T-helper 1 cell treated with Interleukin-12 subunit alpha and Interleukin-12 subunit beta and Interleukin-4 antibody, amounts not matched to agents 30 μg/mL and 1 μg/mL, for 36 hours (primary cell): ENCODE measurements around the gene KRTAP15-1.

Experiments used
- H3K27ac Mint-ChIP-seq: one replicate; pipeline ENCODE4 v1.8.0; 2021; ENCODE audit warnings: mild to moderate bottlenecking, mixed read lengths
- H3K27me3 Mint-ChIP-seq: one replicate; pipeline ENCODE4 v1.8.0; 2021; ENCODE audit warnings: low read depth, mixed read lengths
- H3K36me3 Mint-ChIP-seq: one replicate; pipeline ENCODE4 v1.8.0; 2021; ENCODE audit warnings: low read depth, mixed read lengths
- H3K4me1 Mint-ChIP-seq: one replicate; pipeline ENCODE4 v1.8.0; 2021; ENCODE audit warnings: low read depth, mixed read lengths
- H3K4me3 Mint-ChIP-seq: one replicate; pipeline ENCODE4 v1.8.0; 2021; ENCODE audit warnings: mild to moderate bottlenecking, moderate library complexity, mixed read lengths
- H3K9me3 Mint-ChIP-seq: one replicate; pipeline ENCODE4 v1.8.0; 2021; ENCODE audit warnings: mixed read lengths

KRTAP15-1 gene

DNA sequence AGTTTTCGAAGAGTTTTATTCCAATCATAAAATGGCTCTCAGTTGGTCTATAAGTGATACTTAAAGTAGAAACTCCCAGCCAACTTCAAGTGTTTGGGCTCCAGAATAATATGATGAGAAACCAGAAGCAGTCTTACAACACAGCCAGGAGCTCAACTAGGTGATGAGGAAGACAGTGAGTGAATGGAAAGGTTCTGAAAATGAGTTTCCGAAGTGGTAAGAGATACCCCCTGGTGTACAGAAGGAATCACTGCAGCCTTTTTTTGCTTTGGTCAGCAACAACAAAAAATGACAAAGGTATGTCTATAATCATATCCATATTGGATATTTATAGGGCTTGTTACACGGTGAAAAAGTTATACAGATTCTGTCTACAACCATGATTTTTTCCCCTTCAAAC is 23.6 kb downstream of the KRTAP15-1 start:
- H3K4me3 Mint-ChIP-seq: no peak overlapping the region
- H3K36me3 Mint-ChIP-seq: no peaks in the 10 kb centered on the region
- no peaks in the 10 kb centered on the region for H3K9me3 Mint-ChIP-seq
- H3K27ac Mint-ChIP-seq: no peak overlapping the region
- H3K4me1 Mint-ChIP-seq: no peaks in the 10 kb centered on the region
- no peaks in the 10 kb centered on the region for H3K27me3 Mint-ChIP-seq

DNA sequence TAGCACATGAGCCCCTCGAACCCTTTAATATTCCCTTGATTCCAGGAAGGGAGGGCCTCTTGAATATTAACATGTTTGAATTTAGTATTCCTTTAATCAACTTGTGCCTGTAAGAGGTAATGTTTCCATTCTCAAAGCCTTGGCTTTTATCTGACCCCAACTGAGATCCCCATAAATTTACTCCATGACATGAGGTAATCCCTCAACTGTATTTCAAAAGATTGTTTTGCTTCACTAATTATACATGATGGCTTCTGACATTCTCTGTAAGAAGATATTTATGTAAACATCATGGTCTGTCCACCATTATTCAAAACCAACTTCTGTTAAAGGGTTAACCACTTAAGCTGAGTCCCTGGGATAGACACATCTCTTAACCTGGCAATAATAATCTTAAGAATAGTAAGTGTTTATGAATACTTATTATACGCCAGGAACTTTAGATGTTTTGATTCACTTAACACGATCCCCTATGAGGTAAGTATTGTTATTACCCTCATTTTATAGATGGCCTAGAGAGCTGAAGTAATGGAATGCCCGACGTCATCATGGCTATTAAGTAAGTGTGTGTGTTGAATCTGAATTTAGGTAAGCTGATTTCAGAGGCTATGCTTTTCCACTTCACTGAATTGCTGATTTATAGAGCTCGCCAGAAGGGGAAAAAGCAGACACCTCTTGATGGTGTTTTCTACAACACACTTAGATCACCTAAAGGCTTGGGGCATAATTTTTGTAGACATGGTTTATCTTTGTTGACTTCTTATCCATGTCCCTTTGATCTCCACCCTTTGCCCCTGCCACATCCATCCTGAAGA is 29.0 kb downstream of the KRTAP15-1 start:
- H3K27ac Mint-ChIP-seq: no peak overlapping the region
- H3K4me3 Mint-ChIP-seq: no peak overlapping the region
- H3K36me3 Mint-ChIP-seq: no peaks in the 10 kb centered on the region
- H3K27me3 Mint-ChIP-seq: no peaks in the 10 kb centered on the region
- H3K4me1 Mint-ChIP-seq: no peaks in the 10 kb centered on the region
- H3K9me3 Mint-ChIP-seq: no peaks in the 10 kb centered on the region

GRCh38 chr21:30478004-30478403 is 37.9 kb downstream of the KRTAP15-1 start:
- Mint-ChIP-seq H3K4me3 (no peak overlapping the region), H3K27ac (no peak overlapping the region), H3K4me1 (no peaks in the 10 kb centered on the region)

GRCh38 chr21:30479259-30479658 is 39.2 kb downstream of the KRTAP15-1 start:
- Mint-ChIP-seq H3K4me3 (no peak overlapping the region), H3K4me1 (no peaks in the 10 kb centered on the region), H3K27me3 (no peaks in the 10 kb centered on the region), H3K27ac (no peak overlapping the region), H3K36me3 (no peaks in the 10 kb centered on the region), H3K9me3 (no peaks in the 10 kb centered on the region)

More at GRCh38 chr21:30478004-30478403, 37.9 kb downstream of the KRTAP15-1 start:
- Mint-ChIP-seq H3K27me3 (no peaks in the 10 kb centered on the region), H3K36me3 (no peaks in the 10 kb centered on the region), H3K9me3 (no peaks in the 10 kb centered on the region)

- no peak within 1 kb of the TSS for H3K4me3 Mint-ChIP-seq
- H3K4me1 Mint-ChIP-seq: no peaks in the 10 kb centered on the region
- H3K9me3 Mint-ChIP-seq: peaks cover 4% of the 10 kb centered on the region
- H3K27ac Mint-ChIP-seq: no peak within 1 kb of the TSS
- no peaks in the 10 kb centered on the region for H3K27me3 Mint-ChIP-seq
- no peaks in the 10 kb centered on the region for H3K36me3 Mint-ChIP-seq
Observed at GRCh38 chr21:30480145-30480544, 40.1 kb downstream of the KRTAP15-1 start, which contains the start of gene KRTAP19-1. TSS of gene KRTAP19-1 (minus strand) at chr21:30480367. CDS start at chr21:30480317, 50 bp downstream.

- H3K27me3 Mint-ChIP-seq: no peaks in the 10 kb centered on the region
- H3K27ac Mint-ChIP-seq: no peak overlapping the region
- no peaks in the 10 kb centered on the region for H3K36me3 Mint-ChIP-seq
- peaks cover 22% of the 10 kb centered on the region for H3K9me3 Mint-ChIP-seq
- no peak overlapping the region for H3K4me3 Mint-ChIP-seq
- no peaks in the 10 kb centered on the region for H3K4me1 Mint-ChIP-seq
Observed at GRCh38 chr21:30482130-30482529, 42.1 kb downstream of the KRTAP15-1 start.

GRCh38 chr21:30486180-30486579 is 46.1 kb downstream of the KRTAP15-1 start:
- H3K9me3 Mint-ChIP-seq: peaks cover 24% of the 10 kb centered on the region
- no peak overlapping the region for H3K4me3 Mint-ChIP-seq
- no peaks in the 10 kb centered on the region for H3K36me3 Mint-ChIP-seq
- no peak overlapping the region for H3K27ac Mint-ChIP-seq
- no peaks in the 10 kb centered on the region for H3K4me1 Mint-ChIP-seq
- no peaks in the 10 kb centered on the region for H3K27me3 Mint-ChIP-seq

GRCh38 chr21:30487336-30487735 is 47.3 kb downstream of the KRTAP15-1 start, which contains the start of gene KRTAP19-2:
TSS of gene KRTAP19-2 (minus strand) at chr21:30487436. CDS start at chr21:30487348, 88 bp downstream.
- no peaks in the 10 kb centered on the region for H3K27me3 Mint-ChIP-seq
- no peak within 1 kb of the TSS for H3K27ac Mint-ChIP-seq
- peaks cover 24% of the 10 kb centered on the region for H3K9me3 Mint-ChIP-seq
- H3K4me1 Mint-ChIP-seq: no peaks in the 10 kb centered on the region
- no peak within 1 kb of the TSS for H3K4me3 Mint-ChIP-seq
- H3K36me3 Mint-ChIP-seq: no peaks in the 10 kb centered on the region
